Tibial nerve (tissue), 4 donors: ENCODE data around the gene ARHGAP12.

Experiments
- CTCF ChIP-seq, 5 experiments: fragments of 200-600 bp in 3 of 5; fragments of 450-650 bp in 2 of 5; sonication (generic) in 3 of 5; IDR thresholded peaks; one replicate each; pipeline ENCODE4 v1.5.1; 2016 to 2019; ENCODE audit warnings: antibody characterized with exemption in 5 of 5, mild to moderate bottlenecking in 3 of 5, moderate library complexity in 2 of 5
- EP300 ChIP-seq, 2 donors: sonication (generic); formaldehyde crosslinking; IDR thresholded peaks; one replicate each; pipeline ENCODE4 v1.6.1; 2017; ENCODE audit warnings: antibody characterized with exemption in 2 of 2, mild to moderate bottlenecking in 1 of 2

- no peak for TF ChIP-seq CTCF (IDR thresholded peaks at IDR 0.05)
- no peak for TF ChIP-seq EP300 (IDR thresholded peaks at IDR 0.05)
These were observed 22.6 kb downstream of the ARHGAP12 start for GRCh38 chr10:31906039-31906438.
